ENCODE results near the gene GRIN1. TPM values are rescaled to one million over a fixed set of nuclear protein-coding genes. Genes with fewer than 3 reads are reported as not detected.

The GRIN1 gene
- total and polyA plus RNA-seq, 4 donors: 0.06 to 0.51 (median 0.34) TPM

DNA sequence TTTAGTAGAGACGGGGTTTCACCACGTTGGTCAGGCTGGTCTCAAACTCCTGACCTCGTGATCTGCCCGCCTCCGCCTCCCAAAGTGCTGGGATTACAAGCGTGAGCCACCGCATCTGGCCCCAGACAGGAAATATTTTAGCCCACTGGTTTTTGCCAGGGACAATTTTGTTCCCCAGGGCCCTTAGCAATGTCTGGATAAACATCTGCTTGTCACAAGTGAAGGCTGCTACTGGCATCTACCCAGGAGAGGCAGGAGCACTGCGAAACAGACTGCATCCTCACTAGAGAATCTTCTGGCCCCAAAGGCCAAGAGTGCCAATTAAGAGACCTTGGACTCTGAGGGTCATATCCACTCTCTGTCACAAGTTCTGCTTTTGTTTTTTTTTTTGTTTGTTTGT is 64.0 kb downstream of the GRIN1 start:
- TF ChIP-seq, protein P1, sequence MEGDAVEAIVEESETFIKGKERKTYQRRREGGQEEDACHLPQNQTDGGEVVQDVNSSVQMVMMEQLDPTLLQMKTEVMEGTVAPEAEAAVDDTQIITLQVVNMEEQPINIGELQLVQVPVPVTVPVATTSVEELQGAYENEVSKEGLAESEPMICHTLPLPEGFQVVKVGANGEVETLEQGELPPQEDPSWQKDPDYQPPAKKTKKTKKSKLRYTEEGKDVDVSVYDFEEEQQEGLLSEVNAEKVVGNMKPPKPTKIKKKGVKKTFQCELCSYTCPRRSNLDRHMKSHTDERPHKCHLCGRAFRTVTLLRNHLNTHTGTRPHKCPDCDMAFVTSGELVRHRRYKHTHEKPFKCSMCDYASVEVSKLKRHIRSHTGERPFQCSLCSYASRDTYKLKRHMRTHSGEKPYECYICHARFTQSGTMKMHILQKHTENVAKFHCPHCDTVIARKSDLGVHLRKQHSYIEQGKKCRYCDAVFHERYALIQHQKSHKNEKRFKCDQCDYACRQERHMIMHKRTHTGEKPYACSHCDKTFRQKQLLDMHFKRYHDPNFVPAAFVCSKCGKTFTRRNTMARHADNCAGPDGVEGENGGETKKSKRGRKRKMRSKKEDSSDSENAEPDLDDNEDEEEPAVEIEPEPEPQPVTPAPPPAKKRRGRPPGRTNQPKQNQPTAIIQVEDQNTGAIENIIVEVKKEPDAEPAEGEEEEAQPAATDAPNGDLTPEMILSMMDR (IDR thresholded peaks at IDR 0.05; ENCODE audit: control extremely low read depth, extremely low read depth): no peak
- Histone ChIP-seq H3K36me3 (ENCODE audit: control insufficient read depth in 4 of 4, insufficient read depth in 4 of 4, low read length in 4 of 4) (peaks cover 0 to 8% (median 5%) of the 10 kb centered on the region in 4 donors), H3K27ac (ENCODE audit: low read depth in 1 of 2, low read length in 1 of 2) (no peak overlapping the region), H3K9me3 (ENCODE audit: control insufficient read depth in 4 of 4, insufficient read depth in 3 of 4, low read length in 3 of 4) (peaks cover 0 to 2% (median 0%) of the 10 kb centered on the region in 4 donors), H3K4me3 (no peak overlapping the region), H3K4me1 (ENCODE audit: control insufficient read depth in 5 of 5, insufficient read depth in 5 of 5, low read length in 5 of 5) (peaks cover 12 to 43% (median 28%) of the 10 kb centered on the region in 5 donors), H3K27me3 (ENCODE audit: control insufficient read depth in 3 of 3, insufficient read depth in 3 of 3, low read length in 2 of 3) (no peaks in the 10 kb centered on the region), H3K9ac (ENCODE audit: insufficient read depth in 1 of 2, low read length in 2 of 2) (no peak overlapping the region)
- 85 to 91% methylated on average over 8 of the region's 8 CpGs for WGBS, 2 donors
- ATAC-seq (ENCODE audit: insufficient read depth, low FRiP score) (no peak), DNase-seq (no peak)

DNA sequence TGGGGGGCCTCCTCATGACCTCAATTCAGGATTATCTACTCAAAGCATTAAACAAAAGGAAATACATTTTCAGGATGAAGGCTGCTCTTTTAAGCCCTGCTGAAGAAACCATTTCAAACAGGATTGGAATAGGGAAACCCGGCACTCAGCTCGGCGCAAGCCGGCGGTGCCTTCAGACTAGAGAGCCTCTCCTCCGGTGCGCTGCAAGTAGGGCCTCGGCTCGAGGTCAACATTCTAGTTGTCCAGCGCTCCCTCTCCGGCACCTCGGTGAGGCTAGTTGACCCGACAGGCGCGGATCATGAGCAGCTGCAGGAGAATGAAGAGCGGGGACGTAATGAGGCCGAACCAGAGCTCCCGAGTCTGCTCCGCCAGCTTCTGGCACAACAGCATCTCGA is 65.8 kb downstream of the GRIN1 start:
- no peak for DNase-seq
- WGBS, 2 donors: 11 to 18% methylated on average over 21 of the region's 21 CpGs
- Histone ChIP-seq H3K27ac (ENCODE audit: low read depth in 1 of 2, low read length in 1 of 2) (peak overlapping the region; percentile 75 to 87), H3K4me3 (peak overlapping the region; percentile 95), H3K9ac (ENCODE audit: insufficient read depth in 1 of 2, low read length in 2 of 2) (peak overlapping the region; percentile 33 to 65), H3K27me3 (ENCODE audit: control insufficient read depth in 3 of 3, insufficient read depth in 3 of 3, low read length in 2 of 3) (no peaks in the 10 kb centered on the region), H3K9me3 (ENCODE audit: control insufficient read depth in 4 of 4, insufficient read depth in 3 of 4, low read length in 3 of 4) (peaks cover 0 to 2% (median 0%) of the 10 kb centered on the region in 4 donors), H3K4me1 (ENCODE audit: control insufficient read depth in 5 of 5, insufficient read depth in 5 of 5, low read length in 5 of 5) (peaks cover 3 to 30% (median 28%) of the 10 kb centered on the region in 5 donors), H3K36me3 (ENCODE audit: control insufficient read depth in 4 of 4, insufficient read depth in 4 of 4, low read length in 4 of 4) (peaks cover 0 to 14% (median 8%) of the 10 kb centered on the region in 4 donors)
- TF ChIP-seq, protein P1 (IDR thresholded peaks at IDR 0.05; ENCODE audit: control extremely low read depth, extremely low read depth): no peak
- no peak for ATAC-seq (ENCODE audit: insufficient read depth, low FRiP score)

DNA sequence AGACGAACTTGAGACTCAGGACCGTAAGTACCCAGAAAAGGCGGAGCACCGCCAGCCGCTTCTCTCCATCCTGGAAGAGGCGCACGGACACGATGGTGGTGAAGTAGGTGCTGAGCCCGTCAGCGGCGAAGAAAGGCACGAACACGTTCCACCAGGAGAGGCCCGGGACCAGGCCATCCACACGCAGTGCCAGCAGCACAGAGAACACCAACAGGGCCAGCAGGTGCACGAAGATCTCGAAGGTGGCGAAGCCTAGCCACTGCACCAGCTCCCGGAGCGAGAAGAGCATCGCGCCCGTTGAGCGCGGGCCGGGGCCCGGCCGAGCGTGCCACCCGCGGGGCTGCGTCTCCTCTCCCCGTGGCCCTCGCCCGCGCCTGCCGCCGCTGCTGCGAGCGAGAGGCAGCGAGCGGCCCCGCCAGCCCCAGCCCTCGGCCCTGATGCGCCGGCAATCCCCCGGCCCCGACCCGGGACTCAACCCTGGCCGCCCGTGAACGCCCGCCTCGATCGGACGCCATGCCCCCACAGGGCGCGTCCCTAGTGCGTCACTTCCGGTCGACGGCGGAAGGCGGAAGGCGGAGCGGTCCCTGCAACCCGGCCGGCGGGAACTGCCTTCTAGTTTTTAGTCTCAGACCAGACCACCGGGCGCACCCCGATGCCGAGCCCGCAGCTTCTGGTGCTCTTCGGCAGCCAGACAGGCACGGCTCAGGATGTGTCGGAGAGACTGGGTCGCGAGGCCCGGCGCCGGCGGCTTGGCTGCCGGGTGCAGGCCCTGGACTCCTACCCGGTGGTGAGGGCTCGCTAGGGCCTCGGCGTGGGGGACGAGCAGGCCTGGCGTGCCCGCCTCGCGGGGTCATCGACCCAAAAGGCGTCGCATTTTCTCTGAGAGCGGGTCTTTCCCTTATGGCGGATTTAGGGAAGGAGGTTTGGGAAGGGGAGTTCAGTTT is 66.4 kb downstream of the GRIN1 start, which contains the start of the genes NDOR1 and TMEM203:
NDOR1 (plus strand) TSS at position 575 of the 944 bp plus-strand sequence; CDS start at position 653, 78 bp downstream.
TMEM203 (minus strand) TSS at position 523 of the 944 bp plus-strand sequence; CDS start at position 289, 234 bp downstream.
- Histone ChIP-seq H3K9ac (ENCODE audit: insufficient read depth in 1 of 2, low read length in 2 of 2) (peak within 1 kb of the TSS; percentile 33 to 65), H3K36me3 (ENCODE audit: control insufficient read depth in 4 of 4, insufficient read depth in 4 of 4, low read length in 4 of 4) (peaks cover 0 to 14% (median 8%) of the 10 kb centered on the region in 4 donors), H3K4me3 (peak within 1 kb of the TSS; percentile 95), H3K4me1 (ENCODE audit: control insufficient read depth in 5 of 5, insufficient read depth in 5 of 5, low read length in 5 of 5) (peaks cover 3 to 30% (median 28%) of the 10 kb centered on the region in 5 donors), H3K27ac (ENCODE audit: low read depth in 1 of 2, low read length in 1 of 2) (peak within 1 kb of the TSS; percentile 75 to 87), H3K9me3 (ENCODE audit: control insufficient read depth in 4 of 4, insufficient read depth in 3 of 4, low read length in 3 of 4) (peaks cover 0 to 2% (median 0%) of the 10 kb centered on the region in 4 donors), H3K27me3 (ENCODE audit: control insufficient read depth in 3 of 3, insufficient read depth in 3 of 3, low read length in 2 of 3) (no peaks in the 10 kb centered on the region)
- 0 to 1% methylated on average over 77 to 98 of the region's 98 CpGs for WGBS, 2 donors
- peak; percentile 63 for ATAC-seq (ENCODE audit: insufficient read depth, low FRiP score)
- peak; percentile 91 to 93 (median 91) for DNase-seq
- TF ChIP-seq, protein P1 (IDR thresholded peaks at IDR 0.05; ENCODE audit: control extremely low read depth, extremely low read depth): no peak
